MM.1S (cell line): ENCODE results near the gene BANP.

Source experiments
- EZH2 ChIP-seq: fragments of 300-600 bp; sonication (generic); optimal IDR thresholded peaks from 2 replicates; pipeline ENCODE3; 2017; ENCODE audit warnings: low read depth, mild to moderate bottlenecking, antibody characterized with exemption, low read length, mixed read lengths
- TF ChIP-seq, protein P1 (sequence below): fragments of 300-600 bp; sonication (generic); IDR thresholded peaks from 2 replicates; pipeline ENCODE4 v1.5.1; 2016; ENCODE audit warnings: antibody characterized with exemption, low read length, mixed read lengths

DNA sequence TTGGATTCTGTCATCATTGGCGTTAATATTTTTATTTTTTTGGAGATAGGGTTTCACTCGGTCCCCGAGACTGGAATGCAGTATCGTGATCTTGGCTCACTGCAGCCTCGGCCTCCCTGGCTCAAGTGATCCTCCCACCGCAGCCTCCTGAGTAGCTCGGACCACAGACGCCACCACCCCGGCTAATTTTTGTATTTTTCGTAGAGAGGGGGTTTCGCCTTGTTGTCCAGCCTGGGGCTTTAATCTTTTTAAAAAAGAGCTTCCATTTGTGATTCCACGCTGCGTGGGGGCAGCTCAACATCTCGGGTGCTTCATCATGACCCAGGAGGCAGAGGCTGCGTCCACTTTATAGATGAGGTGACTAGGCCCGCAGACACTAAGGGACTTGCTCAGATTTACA lies 1.5 kb downstream of the BANP start:
- TF ChIP-seq, protein P1, sequence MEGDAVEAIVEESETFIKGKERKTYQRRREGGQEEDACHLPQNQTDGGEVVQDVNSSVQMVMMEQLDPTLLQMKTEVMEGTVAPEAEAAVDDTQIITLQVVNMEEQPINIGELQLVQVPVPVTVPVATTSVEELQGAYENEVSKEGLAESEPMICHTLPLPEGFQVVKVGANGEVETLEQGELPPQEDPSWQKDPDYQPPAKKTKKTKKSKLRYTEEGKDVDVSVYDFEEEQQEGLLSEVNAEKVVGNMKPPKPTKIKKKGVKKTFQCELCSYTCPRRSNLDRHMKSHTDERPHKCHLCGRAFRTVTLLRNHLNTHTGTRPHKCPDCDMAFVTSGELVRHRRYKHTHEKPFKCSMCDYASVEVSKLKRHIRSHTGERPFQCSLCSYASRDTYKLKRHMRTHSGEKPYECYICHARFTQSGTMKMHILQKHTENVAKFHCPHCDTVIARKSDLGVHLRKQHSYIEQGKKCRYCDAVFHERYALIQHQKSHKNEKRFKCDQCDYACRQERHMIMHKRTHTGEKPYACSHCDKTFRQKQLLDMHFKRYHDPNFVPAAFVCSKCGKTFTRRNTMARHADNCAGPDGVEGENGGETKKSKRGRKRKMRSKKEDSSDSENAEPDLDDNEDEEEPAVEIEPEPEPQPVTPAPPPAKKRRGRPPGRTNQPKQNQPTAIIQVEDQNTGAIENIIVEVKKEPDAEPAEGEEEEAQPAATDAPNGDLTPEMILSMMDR, result no peak
- TF ChIP-seq EZH2, result no peak
